NCI-H510A (cell line): ENCODE measurements around the gene RGP1.
A peak's percentile ranks its signal among the peaks of the same experiment; 100 is the strongest.

Source experiments
- DNase-seq: peaks from one replicate; lab custom pipeline; 2025; lab: John Stamatoyannopoulos, UW

RGP1 gene, protein sequence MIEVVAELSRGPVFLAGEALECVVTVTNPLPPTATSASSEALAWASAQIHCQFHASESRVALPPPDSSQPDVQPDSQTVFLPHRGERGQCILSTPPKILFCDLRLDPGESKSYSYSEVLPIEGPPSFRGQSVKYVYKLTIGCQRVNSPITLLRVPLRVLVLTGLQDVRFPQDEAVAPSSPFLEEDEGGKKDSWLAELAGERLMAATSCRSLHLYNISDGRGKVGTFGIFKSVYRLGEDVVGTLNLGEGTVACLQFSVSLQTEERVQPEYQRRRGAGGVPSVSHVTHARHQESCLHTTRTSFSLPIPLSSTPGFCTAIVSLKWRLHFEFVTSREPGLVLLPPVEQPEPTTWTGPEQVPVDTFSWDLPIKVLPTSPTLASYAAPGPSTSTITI

GRCh38 chr9:35748858-35749514 is at the start of gene RGP1, which contains the start of gene GBA2:
TSS of gene RGP1 (plus strand) at chr9:35749287. CDS start at chr9:35749756, 469 bp downstream.
TSS of gene GBA2 (minus strand) at chr9:35749228. CDS start at chr9:35748704, 524 bp downstream.
- DNase-seq, result peak; percentile 49

- no peak for DNase-seq
Measured at GRCh38 chr9:35700031-35700430, 49.1 kb upstream of the RGP1 start.

DNA sequence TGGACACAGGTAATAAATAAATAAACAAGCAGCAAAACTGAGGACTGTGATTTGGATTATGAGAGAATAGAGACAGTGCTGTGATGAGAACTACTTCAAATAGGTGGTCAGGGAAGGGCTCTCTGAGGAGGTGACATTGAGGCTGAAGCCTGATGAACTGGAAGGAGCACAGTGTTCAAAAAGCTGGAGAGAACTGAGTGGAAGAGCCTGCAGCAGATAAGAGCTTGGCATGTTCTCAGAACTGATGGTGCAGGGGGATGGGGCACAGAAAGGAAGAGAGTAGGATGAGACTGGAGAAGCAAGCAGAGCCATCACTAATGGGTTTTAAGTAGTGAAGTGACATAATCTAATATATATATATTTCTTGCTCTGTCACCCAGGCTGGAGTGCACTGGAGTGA is 48.1 kb upstream of the RGP1 start:
- no peak for DNase-seq

GRCh38 chr9:35702696-35703095 is 46.4 kb upstream of the RGP1 start:
- DNase-seq, result no peak

DNA sequence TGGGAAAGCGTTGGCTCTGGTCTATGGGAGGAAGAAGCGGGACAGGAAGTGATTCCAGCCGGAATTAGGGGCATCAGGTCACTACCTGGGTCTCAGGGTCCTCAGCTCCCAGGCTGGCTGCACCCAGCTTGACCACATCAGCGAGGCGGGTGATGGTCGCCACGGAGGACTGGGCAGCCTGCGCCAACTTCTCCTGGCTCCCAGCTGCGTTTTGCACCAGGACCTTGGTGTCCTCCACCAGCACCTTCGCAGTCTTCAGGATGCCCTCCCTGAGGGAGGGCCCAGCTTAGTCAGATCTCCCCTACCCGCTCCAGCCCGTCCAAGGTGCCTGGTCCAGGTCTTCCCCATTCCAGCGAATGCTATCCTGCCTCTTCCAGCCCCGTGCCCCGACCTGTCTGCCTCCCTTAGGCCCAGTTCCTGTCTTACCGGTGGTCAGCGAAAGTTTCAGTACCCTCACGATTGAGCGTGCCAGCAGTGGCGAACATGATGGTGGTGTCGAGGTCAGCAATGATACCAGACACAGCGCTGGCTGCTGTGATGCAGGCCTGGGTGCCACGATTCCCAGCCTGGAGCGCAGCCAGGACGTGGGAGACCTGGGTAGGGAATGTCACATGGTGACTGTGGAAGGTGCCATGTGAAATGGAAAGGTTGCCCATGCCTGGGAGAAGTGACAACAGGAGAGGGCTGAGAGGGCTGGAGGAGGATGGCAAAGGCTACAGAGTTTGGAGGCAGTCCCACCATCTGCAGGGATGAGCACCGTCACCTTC is 45.0 kb upstream of the RGP1 start:
- no peak for DNase-seq

GRCh38 chr9:35705372-35705771 is 43.7 kb upstream of the RGP1 start:
- DNase-seq, result no peak

- DNase-seq, result no peak
Measured at GRCh38 chr9:35705836-35706430, 43.2 kb upstream of the RGP1 start.

DNA sequence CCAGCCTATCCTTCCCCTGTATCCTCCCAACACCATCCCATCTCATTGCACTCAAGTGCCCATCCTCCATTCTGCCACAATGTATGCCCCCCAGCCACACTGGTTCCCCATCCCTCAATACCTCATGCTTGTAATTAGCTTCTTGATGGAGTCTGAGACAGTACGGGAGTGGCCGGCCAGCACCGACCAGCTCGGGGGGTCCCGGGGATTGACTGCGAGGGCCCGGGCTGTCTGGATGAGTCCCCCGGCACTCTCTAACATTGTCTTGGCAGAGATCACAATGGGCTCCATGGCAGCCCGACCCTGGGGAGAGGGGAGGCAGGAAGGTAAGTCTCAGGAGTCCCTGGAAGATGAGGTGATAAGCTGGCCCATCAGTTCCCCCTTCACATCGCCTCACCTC is 42.1 kb upstream of the RGP1 start:
- DNase-seq, result no peak

DNA sequence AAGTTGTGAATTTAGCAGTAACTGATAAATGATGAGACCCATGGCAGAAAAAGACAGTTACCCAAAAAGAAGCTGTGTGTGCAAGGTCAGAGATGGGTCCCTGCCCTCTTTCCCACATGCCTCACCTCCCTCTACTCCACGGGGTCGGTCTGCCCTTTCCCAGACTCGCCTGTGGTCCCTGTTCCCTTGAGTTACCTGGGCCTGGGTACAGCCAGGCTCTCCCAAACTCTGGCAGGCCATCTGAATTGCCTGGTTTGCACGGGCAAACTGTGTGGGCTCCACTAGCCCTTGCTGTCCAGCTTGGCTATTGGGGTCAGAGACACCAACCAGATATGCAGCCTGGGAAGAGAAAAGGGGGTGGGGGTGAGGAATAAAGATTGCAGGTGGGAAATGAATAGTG is 40.9 kb upstream of the RGP1 start:
- no peak for DNase-seq

GRCh38 chr9:35710818-35711500 is 38.1 kb upstream of the RGP1 start:
- DNase-seq, result no peak

GRCh38 chr9:35711501-35712428 is 37.3 kb upstream of the RGP1 start:
- no peak for DNase-seq

DNA sequence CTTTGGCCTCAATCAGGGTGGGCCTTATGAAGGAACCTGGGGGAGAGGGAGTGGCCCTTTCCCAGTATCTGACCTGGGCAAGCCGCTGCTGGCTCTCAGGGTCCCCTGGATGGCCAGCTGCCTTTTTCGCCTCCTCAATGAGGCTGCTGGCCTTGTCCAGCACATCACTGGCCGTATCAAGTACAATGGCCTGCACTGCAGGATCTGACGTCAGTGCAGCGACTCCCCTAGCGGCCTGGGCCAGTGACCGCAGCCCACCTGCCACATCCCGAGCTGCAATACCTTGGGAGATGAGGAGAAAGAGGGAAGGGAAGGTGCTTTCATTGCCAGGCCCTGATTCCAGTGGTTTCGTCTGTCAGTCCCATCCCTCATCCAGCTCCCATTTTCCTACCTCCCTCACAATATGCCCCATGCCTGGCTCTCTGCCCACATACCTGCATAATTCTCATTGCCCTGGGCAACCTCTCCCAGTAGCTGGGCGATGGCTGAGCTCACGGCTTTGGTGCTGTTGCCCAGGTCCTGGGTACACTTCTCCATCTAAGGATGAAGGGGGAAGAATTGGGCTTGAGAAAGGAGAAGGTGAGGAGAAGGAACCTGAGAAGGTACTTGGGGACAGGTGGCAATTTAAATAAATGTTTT is 36.2 kb upstream of the RGP1 start:
- DNase-seq, result no peak

DNA sequence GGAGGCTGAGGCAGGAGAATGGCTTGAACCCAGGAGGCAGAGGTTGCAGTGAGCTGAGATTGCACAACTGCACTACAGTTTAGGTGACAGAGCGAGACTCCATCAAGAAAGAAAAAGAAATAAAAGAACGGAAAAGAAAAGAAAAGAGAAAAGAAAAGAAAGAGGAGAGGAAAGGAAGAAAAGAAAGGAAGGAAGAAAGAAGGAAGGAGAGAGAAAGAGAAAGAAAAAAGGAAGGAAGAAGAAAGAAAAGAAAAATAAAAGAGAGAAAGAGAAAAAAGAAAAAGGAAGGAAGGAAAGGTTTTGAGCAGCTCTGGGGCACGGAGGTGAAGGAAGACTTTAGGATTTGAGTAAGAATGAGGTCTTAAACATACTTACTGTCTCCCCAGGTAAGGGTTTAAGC is 35.5 kb upstream of the RGP1 start:
- DNase-seq, result no peak

DNA sequence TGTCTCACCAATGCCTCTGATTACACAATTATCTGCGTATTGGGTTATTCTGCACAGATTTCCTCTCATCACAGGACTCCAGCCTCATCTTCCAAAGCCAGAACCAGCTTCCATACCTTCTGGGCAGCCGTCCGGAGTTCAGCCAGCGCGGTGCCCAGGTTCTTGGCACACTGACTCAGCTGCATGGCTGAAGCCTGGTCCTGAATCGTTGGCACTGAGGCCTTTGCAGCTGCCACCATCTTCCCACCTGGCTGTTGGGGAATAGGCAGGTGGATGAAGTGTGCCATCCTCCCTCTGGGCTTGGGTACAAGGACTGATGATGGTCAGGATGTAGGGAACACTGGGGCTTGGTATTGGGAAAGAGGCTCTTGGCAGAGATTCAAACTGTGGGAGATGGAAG is 35.0 kb upstream of the RGP1 start:
- DNase-seq, result no peak

GRCh38 chr9:35714579-35715252 is 34.4 kb upstream of the RGP1 start:
- DNase-seq, result no peak

- DNase-seq, result no peak
Measured at GRCh38 chr9:35716230-35716629, 32.9 kb upstream of the RGP1 start.

DNA sequence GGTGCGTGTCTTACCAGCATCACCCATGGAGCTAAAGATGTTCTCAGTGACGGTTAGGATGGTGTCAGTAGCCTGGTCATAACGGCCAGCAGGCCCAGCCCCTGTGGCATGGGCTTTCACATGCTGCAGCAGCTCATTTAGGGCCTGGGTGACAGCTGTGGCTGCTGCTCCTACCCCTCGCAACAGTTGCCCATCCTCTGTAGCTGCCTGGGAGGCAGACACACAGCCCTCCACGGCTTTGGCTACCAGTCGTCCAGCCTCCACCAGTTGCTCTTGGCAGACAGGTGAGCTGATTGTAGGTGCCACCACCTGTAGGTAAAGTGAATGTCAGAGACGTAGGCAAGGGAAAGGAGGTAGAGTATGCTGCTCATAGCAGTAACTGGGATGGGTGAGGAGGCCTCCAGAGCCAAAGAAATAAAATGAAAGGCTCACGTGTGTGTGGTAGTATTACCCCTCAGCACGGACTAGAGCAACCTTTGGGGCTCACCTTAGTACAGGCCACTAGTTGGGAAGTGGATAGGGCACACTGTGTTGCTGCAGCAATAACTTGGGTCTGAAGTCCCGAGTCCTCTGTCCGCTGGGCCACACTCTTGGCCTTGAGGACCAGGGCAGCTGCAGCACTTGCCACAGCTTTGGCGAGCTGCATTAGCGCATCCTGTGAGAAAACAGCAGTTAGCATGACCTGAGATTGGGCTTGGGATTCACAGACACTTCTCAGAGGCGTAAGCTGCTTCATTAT is 31.8 kb upstream of the RGP1 start:
- DNase-seq, result no peak

DNA sequence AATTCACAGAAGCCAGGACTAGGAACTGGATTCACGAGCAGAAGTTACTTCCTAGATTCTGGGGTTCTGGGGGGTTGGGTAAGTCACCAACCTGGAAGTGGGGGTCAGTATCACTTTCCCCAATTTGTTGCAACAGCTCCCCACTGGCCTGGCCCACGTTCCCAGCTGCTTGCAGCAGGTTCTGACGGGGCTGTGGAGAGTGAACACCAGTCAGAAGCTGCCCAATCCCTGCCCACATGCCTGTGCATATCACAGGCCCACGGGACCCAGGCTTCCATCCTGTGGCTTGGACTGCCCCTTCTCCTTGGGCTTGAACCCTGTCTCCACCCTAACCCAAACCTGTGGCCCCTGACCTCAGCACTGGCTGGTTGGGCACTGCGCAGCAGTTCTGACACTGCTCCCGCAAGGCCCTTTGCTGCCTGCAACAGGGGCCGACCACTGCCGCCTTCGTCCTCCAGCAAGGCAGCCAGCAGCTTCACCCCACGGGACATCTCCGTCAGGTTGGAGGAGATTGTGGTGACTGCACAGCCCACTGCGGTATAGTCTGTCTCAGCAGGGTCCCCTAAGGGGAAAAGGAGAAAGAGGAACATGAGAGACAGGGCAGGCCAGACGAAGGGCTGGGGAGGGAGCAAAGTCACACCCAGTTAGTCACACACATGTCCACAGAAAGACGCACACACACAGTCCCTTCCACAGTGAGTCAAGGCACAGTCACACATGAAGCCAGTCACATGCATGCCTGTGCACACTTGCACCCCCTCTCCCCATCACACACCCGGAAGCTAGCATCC is 30.2 kb upstream of the RGP1 start:
- no peak for DNase-seq
